Keratinocyte (primary cell): Measurements from ENCODE around the gene PRELP. TPM values are rescaled to one million over a fixed set of nuclear protein-coding genes. Genes with fewer than 3 reads are reported as not detected.

Source experiments
- DNase-seq: peaks from one replicate; pipeline ENCODE4 v3.0.0-alpha.2; 2011; ENCODE audit warnings: low read depth, missing footprints, low spot score
- FAIRE-seq: peaks from 2 replicates; lab custom pipeline; 2011; peaks lifted over from hg19 to GRCh38; lab: Jason Lieb, UNC
- H2AFZ ChIP-seq: 2 replicates; pipeline ENCODE4 v1.6.0; 2012; ENCODE audit warnings: low read length, control low read depth, inconsistent platforms; ENCODE audit not compliant: control insufficient read depth
- H3K27ac ChIP-seq: 2 replicates; pipeline ENCODE4 v1.5.1; 2011; ENCODE audit warnings: low read length; ENCODE audit not compliant: control insufficient read depth, insufficient read depth
- H3K27me3 ChIP-seq: 3 replicates; pipeline ENCODE4 v1.6.0; 2011; ENCODE audit warnings: low read length; ENCODE audit not compliant: control insufficient read depth, insufficient read depth; ENCODE audit errors: extremely low read depth
- H3K36me3 ChIP-seq, 2 experiments: 2 replicates in 1 of 2; 3 replicates in 1 of 2; pipeline ENCODE4 v1.5.1; 2011; ENCODE audit warnings: low read length in 2 of 2, mild to moderate bottlenecking in 1 of 2; ENCODE audit not compliant: control insufficient read depth in 2 of 2, insufficient read depth in 2 of 2; ENCODE audit errors: extremely low read depth in 1 of 2
- H3K4me1 ChIP-seq: 3 replicates; pipeline ENCODE4 v1.5.1; 2011; ENCODE audit warnings: low read length; ENCODE audit not compliant: control insufficient read depth, insufficient read depth; ENCODE audit errors: extremely low read depth
- H3K4me2 ChIP-seq: 3 replicates; pipeline ENCODE4 v1.6.0; 2011; ENCODE audit warnings: low read depth, low read length; ENCODE audit not compliant: control insufficient read depth, insufficient read depth; ENCODE audit errors: extremely low read depth
- H3K4me3 ChIP-seq, 3 experiments: fragments of 200-600 bp in 1 of 3; sonication (generic) in 1 of 3; 2 replicates in 2 of 3; 3 replicates in 1 of 3; pipeline ENCODE4 v1.5.1; 2011 to 2016; ENCODE audit warnings: low read length in 3 of 3, mild to moderate bottlenecking in 3 of 3, control low read depth in 2 of 3, inconsistent platforms in 1 of 3, low read depth in 1 of 3, mixed read lengths in 1 of 3, mixed run types in 1 of 3, moderate library complexity in 1 of 3; ENCODE audit not compliant: control insufficient read depth in 2 of 3, insufficient read depth in 2 of 3; ENCODE audit errors: extremely low read depth in 1 of 3
- H3K79me2 ChIP-seq: 2 replicates; pipeline ENCODE4 v1.6.0; 2012; ENCODE audit warnings: low read length; ENCODE audit not compliant: control insufficient read depth, insufficient read depth
- H3K9ac ChIP-seq: 3 replicates; pipeline ENCODE4 v1.6.0; 2011; ENCODE audit warnings: low read length; ENCODE audit not compliant: control insufficient read depth, insufficient read depth; ENCODE audit errors: extremely low read depth
- H3K9me1 ChIP-seq: 3 replicates; pipeline ENCODE4 v1.6.0; 2011; ENCODE audit warnings: low read length; ENCODE audit not compliant: control insufficient read depth, insufficient read depth; ENCODE audit errors: extremely low read depth
- H3K9me3 ChIP-seq: 2 replicates; pipeline ENCODE4 v1.5.1; 2012; ENCODE audit warnings: low read depth, low read length; ENCODE audit not compliant: control insufficient read depth
- H4K20me1 ChIP-seq: 3 replicates; pipeline ENCODE4 v1.6.0; 2011; ENCODE audit warnings: low read length; ENCODE audit not compliant: control insufficient read depth, insufficient read depth; ENCODE audit errors: extremely low read depth
- EZH2 ChIP-seq: IDR thresholded peaks from one replicate; pipeline ENCODE4 v1.6.1; 2012; ENCODE audit warnings: inconsistent platforms, mild to moderate bottlenecking, low read length, moderate library complexity
- dilution Hi-C: fragments of 300-500 bp; cut with MboI; formaldehyde crosslinking; loops from one replicate; pipeline ENCODE4 v1.7.0; 2020; ENCODE audit warnings: low sequenced_read_pairs; ENCODE audit not compliant: extremely low pct_ligation_motif_present
- polyA plus RNA-seq, 5 experiments: library from polyadenylated mRNA; depleted of rRNA in 3 of 5; stranded (reverse) in 3 of 5; stranded (forward) in 1 of 5; unstranded in 1 of 5; fragments of >200 nt; gene quantifications; 1 replicate in 1 of 5; 2 replicates in 3 of 5; 3 replicates in 1 of 5; pipeline versions ENCODE4 v1.2.1 to v1.2.3, GENCODE V29; 2011 to 2012; ENCODE audit warnings: missing spikeins in 2 of 5, low read depth in 1 of 5, low replicate concordance in 1 of 5
- TF ChIP-seq, protein P1 (sequence below), 3 experiments: IDR thresholded peaks in 1 of 3; conservative IDR thresholded peaks in 1 of 3; optimal IDR thresholded peaks in 1 of 3; 2 replicates in 2 of 3; 3 replicates in 1 of 3; pipeline versions ENCODE3 to v1.5.1; 2011; ENCODE audit warnings: low read length in 3 of 3, mild to moderate bottlenecking in 3 of 3, moderate library complexity in 2 of 3, control low read depth in 1 of 3, inconsistent platforms in 1 of 3; ENCODE audit not compliant: insufficient read depth in 2 of 3; ENCODE audit errors: extremely low read depth in 1 of 3

Gene PRELP
- polyA plus RNA-seq, 1 donor (not counting 4 experiments of a cell fraction or from before 2014, with no cell fraction given), result 0.01 TPM

DNA sequence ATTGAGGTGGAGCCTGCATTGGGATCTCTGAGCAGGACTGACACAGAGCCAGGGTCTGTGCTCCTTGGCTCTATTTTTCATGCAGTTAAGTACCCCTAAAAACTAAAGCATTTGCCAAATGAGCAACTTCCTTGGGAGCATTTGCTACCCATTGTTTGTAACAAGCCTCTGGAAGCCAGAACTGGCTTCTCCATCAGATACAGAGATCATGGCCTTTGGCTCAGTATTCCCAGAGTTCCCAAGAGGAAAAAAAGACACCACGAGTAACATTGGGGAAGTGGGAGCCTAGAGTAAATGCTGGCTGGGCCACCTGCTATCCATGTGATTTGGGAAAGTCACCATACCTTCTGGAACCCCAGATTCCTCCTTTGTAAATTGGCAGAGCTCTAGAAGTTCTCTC, 63.1 kb downstream of the PRELP start:
- Histone ChIP-seq H3K79me2 (no peaks in the 10 kb centered on the region), H3K9me1 (no peaks in the 10 kb centered on the region), H3K4me2 (no peak overlapping the region), H3K27ac (no peak overlapping the region), H3K27me3 (no peaks in the 10 kb centered on the region), H4K20me1 (no peaks in the 10 kb centered on the region), H3K36me3 (no peaks in the 10 kb centered on the region), H3K9ac (no peak overlapping the region), H3K4me1 (peaks cover 37% of the 10 kb centered on the region), H3K9me3 (no peaks in the 10 kb centered on the region), H3K4me3 (no peak overlapping the region), H2AFZ (no peak overlapping the region)
- dilution Hi-C loops, result no loop called here
- DNase-seq (no peak), FAIRE-seq (no peak)
- TF ChIP-seq, protein P1, sequence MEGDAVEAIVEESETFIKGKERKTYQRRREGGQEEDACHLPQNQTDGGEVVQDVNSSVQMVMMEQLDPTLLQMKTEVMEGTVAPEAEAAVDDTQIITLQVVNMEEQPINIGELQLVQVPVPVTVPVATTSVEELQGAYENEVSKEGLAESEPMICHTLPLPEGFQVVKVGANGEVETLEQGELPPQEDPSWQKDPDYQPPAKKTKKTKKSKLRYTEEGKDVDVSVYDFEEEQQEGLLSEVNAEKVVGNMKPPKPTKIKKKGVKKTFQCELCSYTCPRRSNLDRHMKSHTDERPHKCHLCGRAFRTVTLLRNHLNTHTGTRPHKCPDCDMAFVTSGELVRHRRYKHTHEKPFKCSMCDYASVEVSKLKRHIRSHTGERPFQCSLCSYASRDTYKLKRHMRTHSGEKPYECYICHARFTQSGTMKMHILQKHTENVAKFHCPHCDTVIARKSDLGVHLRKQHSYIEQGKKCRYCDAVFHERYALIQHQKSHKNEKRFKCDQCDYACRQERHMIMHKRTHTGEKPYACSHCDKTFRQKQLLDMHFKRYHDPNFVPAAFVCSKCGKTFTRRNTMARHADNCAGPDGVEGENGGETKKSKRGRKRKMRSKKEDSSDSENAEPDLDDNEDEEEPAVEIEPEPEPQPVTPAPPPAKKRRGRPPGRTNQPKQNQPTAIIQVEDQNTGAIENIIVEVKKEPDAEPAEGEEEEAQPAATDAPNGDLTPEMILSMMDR (optimal IDR thresholded peaks at IDR 0.05 in 1 of 3, IDR thresholded peaks at IDR 0.05 in 1 of 3, conservative IDR thresholded peaks at IDR 0.05 in 1 of 3; ENCODE audit: extremely low read depth in 1 of 3, insufficient read depth in 2 of 3, low read length in 3 of 3), result no peak
- TF ChIP-seq EZH2, result no peak

DNA sequence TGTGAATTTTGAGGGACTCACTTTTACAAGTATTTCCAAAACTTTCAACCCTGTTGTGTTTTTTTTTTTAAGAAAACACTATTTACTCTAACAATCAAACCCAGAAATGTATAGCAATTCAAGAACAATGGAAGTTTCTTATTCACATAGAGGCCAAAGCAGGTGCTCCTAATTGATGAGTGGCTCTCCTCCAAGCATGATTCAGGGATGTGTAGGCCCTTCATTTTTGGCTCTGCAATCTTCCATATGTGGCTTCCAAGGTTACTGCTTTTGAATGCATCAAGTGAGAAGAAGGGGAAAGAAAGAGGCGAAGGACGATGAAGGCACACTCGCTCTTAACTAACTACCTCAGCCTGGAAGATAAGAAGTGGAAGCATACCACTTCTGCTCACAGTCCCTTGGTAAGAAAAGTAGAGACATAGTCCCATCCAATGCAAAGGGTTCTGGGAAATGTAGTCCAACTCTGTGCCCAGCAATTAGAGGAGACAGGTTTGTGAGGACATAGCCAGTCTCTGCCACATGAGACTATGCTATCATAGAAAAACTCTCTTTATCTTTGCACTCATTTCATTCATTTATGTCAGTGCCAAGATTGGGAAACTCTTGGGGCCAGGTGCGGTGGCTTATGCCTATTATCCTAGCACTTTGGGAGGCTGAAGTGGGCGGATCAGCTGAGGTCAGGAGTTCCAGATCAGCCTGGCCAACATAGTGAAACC, 64.4 kb downstream of the PRELP start:
- Histone ChIP-seq H3K79me2 (no peaks in the 10 kb centered on the region), H3K9me1 (no peaks in the 10 kb centered on the region), H4K20me1 (no peaks in the 10 kb centered on the region), H3K9me3 (no peaks in the 10 kb centered on the region), H3K4me2 (no peak overlapping the region), H3K27me3 (no peaks in the 10 kb centered on the region), H3K4me3 (no peak overlapping the region), H3K27ac (no peak overlapping the region), H3K36me3 (no peaks in the 10 kb centered on the region), H2AFZ (no peak overlapping the region), H3K9ac (no peak overlapping the region), H3K4me1 (peaks cover 25% of the 10 kb centered on the region)
- TF ChIP-seq, protein P1 (optimal IDR thresholded peaks at IDR 0.05 in 1 of 3, IDR thresholded peaks at IDR 0.05 in 1 of 3, conservative IDR thresholded peaks at IDR 0.05 in 1 of 3; ENCODE audit: extremely low read depth in 1 of 3, insufficient read depth in 2 of 3, low read length in 3 of 3), result no peak
- no peak for TF ChIP-seq EZH2
- no peak for FAIRE-seq
- dilution Hi-C loops, result no loop called here
- DNase-seq, result no peak

Other genes with a start within 250 kb of the PRELP start
- 0.14 TPM in 1 of 3 replicates, not detected in the others for gene CHIT1, start 246.1 kb upstream of the PRELP start, polyA plus RNA-seq
- gene BTG2, start 170.3 kb upstream of the PRELP start, polyA plus RNA-seq, result 52.4 to 230 TPM (median 117 TPM) in 3 replicates
- 0.39 to 0.47 TPM (median 0.44 TPM) in 3 replicates for gene FMOD, start 124.7 kb upstream of the PRELP start, polyA plus RNA-seq
- not detected in 3 replicates for gene OPTC, start 18.3 kb downstream of the PRELP start, polyA plus RNA-seq
- 76.9 to 112 TPM (median 84.8 TPM) in 3 replicates for gene ATP2B4, start 151.0 kb downstream of the PRELP start, polyA plus RNA-seq